Spleen (tissue), 7 donors: Measurements from ENCODE around the gene TDO2.

ENCODE experiments used
- CTCF ChIP-seq, 11 experiments: fragments of 200-600 bp in 7 of 11; fragments of 450-650 bp in 4 of 11; sonication (generic) in 4 of 11; IDR thresholded peaks in 8 of 11; conservative IDR thresholded peaks in 3 of 11; 1 replicate in 7 of 11; 2 replicates in 4 of 11; pipeline versions ENCODE4 v1.4.0 to v1.8.0; 2016 to 2021; ENCODE audit warnings: antibody characterized with exemption in 11 of 11, inconsistent platforms in 4 of 11, mild to moderate bottlenecking in 1 of 11
- POLR2A ChIP-seq, 3 donors: fragments of 450-650 bp; IDR thresholded peaks; one replicate each; pipeline ENCODE4 v1.5.1; 2017; ENCODE audit warnings: antibody characterized with exemption in 3 of 3, mild to moderate bottlenecking in 1 of 3
- donor health status: DM: no; HTN: no; CAD: no; lungs with moderate emphysema.
- donor health status: DM: no; HTN: no; CAD: no.
- donor health status: DM: no; HTN: no; CAD: no.

DNA sequence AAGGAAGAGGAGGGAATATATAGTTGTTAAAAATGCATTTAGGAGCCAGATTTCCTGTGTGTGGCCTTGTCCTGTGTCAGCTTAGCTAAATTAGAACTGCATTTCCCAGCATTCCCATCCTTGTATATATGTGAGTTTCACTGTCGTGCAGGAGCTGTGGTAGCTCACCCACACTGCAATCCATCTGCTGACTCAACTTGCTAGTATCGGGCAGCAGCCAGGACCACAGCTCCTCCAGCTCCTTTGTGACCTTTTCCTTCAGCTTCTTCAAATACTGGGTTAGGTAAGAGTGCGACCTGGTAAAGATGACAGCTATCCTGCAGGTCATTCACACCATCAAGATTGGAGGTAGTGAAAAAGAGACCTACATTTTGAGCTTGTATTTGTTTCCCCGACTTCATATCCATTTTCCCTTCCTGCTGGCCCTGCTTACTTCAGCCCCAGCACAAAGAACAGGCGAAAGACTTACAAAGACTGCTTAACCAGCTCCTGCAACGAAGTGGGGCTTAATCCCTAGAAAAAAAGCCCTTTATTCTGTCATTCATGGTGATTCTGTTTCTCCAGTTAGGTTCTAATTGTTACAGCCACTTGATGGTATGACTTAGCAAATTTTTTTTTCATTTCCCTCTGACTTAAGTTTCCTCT lies 48.8 kb upstream of the TDO2 start:
- no peak for TF ChIP-seq CTCF (IDR thresholded peaks at IDR 0.05 in 8 of 11, conservative IDR thresholded peaks at IDR 0.05 in 3 of 11)
- no peak for TF ChIP-seq POLR2A (IDR thresholded peaks at IDR 0.05)
